ENCODE results near the gene S100A6. TPM values are rescaled to one million over a fixed set of nuclear protein-coding genes. Genes with fewer than 3 reads are reported as not detected.

S100A6 gene
- total RNA-seq, 1 experiment from 2014 or later = 19.2 TPM

DNA sequence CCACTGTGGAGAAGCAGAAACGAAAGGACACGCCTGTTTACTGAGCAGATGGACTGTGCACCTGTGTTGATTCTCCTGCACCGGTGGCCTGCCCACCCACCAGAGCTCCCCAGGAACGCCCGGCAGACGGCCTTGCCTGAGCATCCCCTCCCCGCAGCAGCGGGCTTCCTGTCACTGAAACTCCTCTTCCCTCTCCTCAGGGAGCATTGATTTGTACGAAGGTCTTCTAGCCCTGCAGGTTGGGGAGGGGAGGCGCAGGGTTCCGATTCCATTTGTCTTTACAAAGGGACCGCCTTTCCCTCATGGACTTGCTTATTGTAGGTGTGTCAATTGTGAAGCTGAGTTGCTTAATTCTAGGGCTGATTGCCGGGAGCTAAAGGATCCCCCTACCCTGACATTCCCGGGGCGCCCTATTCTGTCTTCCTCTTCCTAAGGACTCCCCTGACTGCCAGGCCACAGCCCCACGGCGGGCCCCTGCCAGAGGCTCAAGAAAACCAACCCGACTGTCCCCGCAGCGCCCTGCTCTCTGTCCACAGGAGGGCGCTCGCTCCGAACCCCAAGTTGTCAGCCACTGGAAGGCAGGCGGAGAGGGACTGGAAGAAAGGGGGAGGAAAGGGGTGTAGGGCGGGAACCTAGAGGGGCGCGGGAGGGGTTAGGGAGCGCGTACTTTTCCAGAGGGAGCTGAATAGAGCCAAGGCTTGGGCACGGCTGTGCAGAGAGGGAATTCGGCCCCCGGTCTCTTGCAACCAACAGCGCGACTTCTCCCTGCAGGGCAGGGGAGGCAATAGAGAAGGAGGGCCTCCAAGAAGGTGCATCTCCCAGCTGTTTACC lies 2.8 kb downstream of the S100A6 start (continued):
- TF ChIP-seq, protein P1, sequence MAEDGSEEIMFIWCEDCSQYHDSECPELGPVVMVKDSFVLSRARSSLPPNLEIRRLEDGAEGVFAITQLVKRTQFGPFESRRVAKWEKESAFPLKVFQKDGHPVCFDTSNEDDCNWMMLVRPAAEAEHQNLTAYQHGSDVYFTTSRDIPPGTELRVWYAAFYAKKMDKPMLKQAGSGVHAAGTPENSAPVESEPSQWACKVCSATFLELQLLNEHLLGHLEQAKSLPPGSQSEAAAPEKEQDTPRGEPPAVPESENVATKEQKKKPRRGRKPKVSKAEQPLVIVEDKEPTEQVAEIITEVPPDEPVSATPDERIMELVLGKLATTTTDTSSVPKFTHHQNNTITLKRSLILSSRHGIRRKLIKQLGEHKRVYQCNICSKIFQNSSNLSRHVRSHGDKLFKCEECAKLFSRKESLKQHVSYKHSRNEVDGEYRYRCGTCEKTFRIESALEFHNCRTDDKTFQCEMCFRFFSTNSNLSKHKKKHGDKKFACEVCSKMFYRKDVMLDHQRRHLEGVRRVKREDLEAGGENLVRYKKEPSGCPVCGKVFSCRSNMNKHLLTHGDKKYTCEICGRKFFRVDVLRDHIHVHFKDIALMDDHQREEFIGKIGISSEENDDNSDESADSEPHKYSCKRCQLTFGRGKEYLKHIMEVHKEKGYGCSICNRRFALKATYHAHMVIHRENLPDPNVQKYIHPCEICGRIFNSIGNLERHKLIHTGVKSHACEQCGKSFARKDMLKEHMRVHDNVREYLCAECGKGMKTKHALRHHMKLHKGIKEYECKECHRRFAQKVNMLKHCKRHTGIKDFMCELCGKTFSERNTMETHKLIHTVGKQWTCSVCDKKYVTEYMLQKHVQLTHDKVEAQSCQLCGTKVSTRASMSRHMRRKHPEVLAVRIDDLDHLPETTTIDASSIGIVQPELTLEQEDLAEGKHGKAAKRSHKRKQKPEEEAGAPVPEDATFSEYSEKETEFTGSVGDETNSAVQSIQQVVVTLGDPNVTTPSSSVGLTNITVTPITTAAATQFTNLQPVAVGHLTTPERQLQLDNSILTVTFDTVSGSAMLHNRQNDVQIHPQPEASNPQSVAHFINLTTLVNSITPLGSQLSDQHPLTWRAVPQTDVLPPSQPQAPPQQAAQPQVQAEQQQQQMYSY (CRISPR knock-in tag; IDR thresholded peaks at IDR 0.05) = no peak
- TF ChIP-seq ZNF423 (CRISPR knock-in tag; IDR thresholded peaks at IDR 0.05) = no peak

DNA sequence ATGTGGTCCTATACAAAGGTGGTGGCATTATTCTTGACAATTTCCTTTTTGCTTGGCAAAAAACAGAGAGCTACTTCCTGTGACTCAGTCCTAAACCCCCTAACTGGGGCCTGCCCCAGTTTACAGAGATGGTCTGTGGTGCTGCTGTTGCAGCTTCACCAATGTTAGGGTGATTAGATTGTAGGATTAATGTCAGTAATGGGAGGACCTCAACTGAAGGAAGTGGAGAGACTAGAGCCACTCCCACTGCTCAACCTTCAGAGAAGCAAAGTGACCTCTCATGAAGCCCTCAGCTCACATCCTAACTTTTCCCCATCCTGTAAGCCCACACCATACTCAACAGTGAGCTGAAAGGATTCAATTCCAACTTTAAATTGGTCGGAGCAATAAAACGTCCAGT lies 3.6 kb downstream of the S100A6 start:
- Mint-ChIP-seq H3K9me3 (no peaks in the 10 kb centered on the region), H3K27ac (peak overlapping the region; percentile 85), H3K27me3 (ENCODE audit: low read depth) (peaks cover 29% of the 10 kb centered on the region), H3K4me3 (peak overlapping the region; percentile 63), H3K36me3 (no peaks in the 10 kb centered on the region), H3K4me1 (peaks cover 48% of the 10 kb centered on the region)
- ChIA-PET CTCF (interaction anchor here (0.9 to 10.8 kb wide), 21 partner anchors 14 to 179 kb away, joined by 3 to 188 read pairs (median 13); partner anchors contain the start of genes S100A1, S100A13, S100A16 and S100A2), POLR2A (interaction anchor here (1.3 to 1.5 kb wide), 2 partner anchors 36 to 67 kb away, joined by 4 to 7 read pairs; no protein-coding TSS in a partner anchor)
- no peak for DNase-seq (ENCODE audit: low spot score)
- no peak for ATAC-seq
- TF ChIP-seq ZNF423 (CRISPR knock-in tag; IDR thresholded peaks at IDR 0.05) = no peak
- TF ChIP-seq NR2C2 (CRISPR knock-in tag; IDR thresholded peaks at IDR 0.05) = no peak
- TF ChIP-seq, protein P1 (CRISPR knock-in tag; IDR thresholded peaks at IDR 0.05) = no peak
- no peak for TF ChIP-seq JUN (CRISPR knock-in tag; IDR thresholded peaks at IDR 0.05)
- TF ChIP-seq OVOL2 (CRISPR knock-in tag; IDR thresholded peaks at IDR 0.05; ENCODE audit: borderline replicate concordance) = no peak
- TF ChIP-seq, protein P2, sequence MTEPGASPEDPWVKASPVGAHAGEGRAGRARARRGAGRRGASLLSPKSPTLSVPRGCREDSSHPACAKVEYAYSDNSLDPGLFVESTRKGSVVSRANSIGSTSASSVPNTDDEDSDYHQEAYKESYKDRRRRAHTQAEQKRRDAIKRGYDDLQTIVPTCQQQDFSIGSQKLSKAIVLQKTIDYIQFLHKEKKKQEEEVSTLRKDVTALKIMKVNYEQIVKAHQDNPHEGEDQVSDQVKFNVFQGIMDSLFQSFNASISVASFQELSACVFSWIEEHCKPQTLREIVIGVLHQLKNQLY (CRISPR knock-in tag; IDR thresholded peaks at IDR 0.05) = no peak
- TF ChIP-seq, protein P3, sequence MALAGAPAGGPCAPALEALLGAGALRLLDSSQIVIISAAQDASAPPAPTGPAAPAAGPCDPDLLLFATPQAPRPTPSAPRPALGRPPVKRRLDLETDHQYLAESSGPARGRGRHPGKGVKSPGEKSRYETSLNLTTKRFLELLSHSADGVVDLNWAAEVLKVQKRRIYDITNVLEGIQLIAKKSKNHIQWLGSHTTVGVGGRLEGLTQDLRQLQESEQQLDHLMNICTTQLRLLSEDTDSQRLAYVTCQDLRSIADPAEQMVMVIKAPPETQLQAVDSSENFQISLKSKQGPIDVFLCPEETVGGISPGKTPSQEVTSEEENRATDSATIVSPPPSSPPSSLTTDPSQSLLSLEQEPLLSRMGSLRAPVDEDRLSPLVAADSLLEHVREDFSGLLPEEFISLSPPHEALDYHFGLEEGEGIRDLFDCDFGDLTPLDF (CRISPR knock-in tag; IDR thresholded peaks at IDR 0.05) = no peak
- TF ChIP-seq, protein P4, sequence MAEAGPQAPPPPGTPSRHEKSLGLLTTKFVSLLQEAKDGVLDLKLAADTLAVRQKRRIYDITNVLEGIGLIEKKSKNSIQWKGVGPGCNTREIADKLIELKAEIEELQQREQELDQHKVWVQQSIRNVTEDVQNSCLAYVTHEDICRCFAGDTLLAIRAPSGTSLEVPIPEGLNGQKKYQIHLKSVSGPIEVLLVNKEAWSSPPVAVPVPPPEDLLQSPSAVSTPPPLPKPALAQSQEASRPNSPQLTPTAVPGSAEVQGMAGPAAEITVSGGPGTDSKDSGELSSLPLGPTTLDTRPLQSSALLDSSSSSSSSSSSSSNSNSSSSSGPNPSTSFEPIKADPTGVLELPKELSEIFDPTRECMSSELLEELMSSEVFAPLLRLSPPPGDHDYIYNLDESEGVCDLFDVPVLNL (CRISPR knock-in tag; IDR thresholded peaks at IDR 0.05; ENCODE audit: borderline replicate concordance, low read depth) = no peak
- no peak for TF ChIP-seq SP1 (CRISPR knock-in tag; conservative IDR thresholded peaks at IDR 0.05)
- TF ChIP-seq ZNF416 (CRISPR knock-in tag; IDR thresholded peaks at IDR 0.05) = no peak
- no peak for TF ChIP-seq ZNF121 (CRISPR knock-in tag; IDR thresholded peaks at IDR 0.05)
- TF ChIP-seq, protein P5, sequence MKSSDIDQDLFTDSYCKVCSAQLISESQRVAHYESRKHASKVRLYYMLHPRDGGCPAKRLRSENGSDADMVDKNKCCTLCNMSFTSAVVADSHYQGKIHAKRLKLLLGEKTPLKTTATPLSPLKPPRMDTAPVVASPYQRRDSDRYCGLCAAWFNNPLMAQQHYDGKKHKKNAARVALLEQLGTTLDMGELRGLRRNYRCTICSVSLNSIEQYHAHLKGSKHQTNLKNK (CRISPR knock-in tag; IDR thresholded peaks at IDR 0.05) = no peak
- TF ChIP-seq, protein P6, sequence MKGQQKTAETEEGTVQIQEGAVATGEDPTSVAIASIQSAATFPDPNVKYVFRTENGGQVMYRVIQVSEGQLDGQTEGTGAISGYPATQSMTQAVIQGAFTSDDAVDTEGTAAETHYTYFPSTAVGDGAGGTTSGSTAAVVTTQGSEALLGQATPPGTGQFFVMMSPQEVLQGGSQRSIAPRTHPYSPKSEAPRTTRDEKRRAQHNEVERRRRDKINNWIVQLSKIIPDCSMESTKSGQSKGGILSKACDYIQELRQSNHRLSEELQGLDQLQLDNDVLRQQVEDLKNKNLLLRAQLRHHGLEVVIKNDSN (CRISPR knock-in tag; IDR thresholded peaks at IDR 0.05) = no peak
- TF ChIP-seq, protein P7, sequence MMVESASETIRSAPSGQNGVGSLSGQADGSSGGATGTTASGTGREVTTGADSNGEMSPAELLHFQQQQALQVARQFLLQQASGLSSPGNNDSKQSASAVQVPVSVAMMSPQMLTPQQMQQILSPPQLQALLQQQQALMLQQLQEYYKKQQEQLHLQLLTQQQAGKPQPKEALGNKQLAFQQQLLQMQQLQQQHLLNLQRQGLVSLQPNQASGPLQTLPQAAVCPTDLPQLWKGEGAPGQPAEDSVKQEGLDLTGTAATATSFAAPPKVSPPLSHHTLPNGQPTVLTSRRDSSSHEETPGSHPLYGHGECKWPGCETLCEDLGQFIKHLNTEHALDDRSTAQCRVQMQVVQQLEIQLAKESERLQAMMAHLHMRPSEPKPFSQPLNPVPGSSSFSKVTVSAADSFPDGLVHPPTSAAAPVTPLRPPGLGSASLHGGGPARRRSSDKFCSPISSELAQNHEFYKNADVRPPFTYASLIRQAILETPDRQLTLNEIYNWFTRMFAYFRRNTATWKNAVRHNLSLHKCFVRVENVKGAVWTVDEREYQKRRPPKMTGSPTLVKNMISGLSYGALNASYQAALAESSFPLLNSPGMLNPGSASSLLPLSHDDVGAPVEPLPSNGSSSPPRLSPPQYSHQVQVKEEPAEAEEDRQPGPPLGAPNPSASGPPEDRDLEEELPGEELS (CRISPR knock-in tag; IDR thresholded peaks at IDR 0.05) = no peak
- TF ChIP-seq FOXK1 (CRISPR knock-in tag; IDR thresholded peaks at IDR 0.05) = no peak
- no peak for TF ChIP-seq FOXP1 (CRISPR knock-in tag; IDR thresholded peaks at IDR 0.05; ENCODE audit: borderline replicate concordance)
- no peak for TF ChIP-seq SMAD3 (CRISPR knock-in tag; IDR thresholded peaks at IDR 0.05; ENCODE audit: borderline replicate concordance)
- TF ChIP-seq, protein P8, sequence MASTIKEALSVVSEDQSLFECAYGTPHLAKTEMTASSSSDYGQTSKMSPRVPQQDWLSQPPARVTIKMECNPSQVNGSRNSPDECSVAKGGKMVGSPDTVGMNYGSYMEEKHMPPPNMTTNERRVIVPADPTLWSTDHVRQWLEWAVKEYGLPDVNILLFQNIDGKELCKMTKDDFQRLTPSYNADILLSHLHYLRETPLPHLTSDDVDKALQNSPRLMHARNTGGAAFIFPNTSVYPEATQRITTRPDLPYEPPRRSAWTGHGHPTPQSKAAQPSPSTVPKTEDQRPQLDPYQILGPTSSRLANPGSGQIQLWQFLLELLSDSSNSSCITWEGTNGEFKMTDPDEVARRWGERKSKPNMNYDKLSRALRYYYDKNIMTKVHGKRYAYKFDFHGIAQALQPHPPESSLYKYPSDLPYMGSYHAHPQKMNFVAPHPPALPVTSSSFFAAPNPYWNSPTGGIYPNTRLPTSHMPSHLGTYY (CRISPR knock-in tag; IDR thresholded peaks at IDR 0.05) = no peak
- TF ChIP-seq TCF7 (CRISPR knock-in tag; IDR thresholded peaks at IDR 0.05; ENCODE audit: low read depth) = no peak
